Common myeloid progenitor, CD34-positive (primary cell): ENCODE measurements around the gene NPPA.

ENCODE experiments used
- CTCF ChIA-PET: fragments of 350-600 bp; sonication (Branson Sonifier 250); formaldehyde crosslinking; loops from one replicate; lab custom pipeline; 2021; ENCODE audit warnings: antibody characterized with exemption; lab: Charles Lee
- POLR2A ChIA-PET: fragments of 350-600 bp; sonication (Branson Sonifier 250); formaldehyde crosslinking; loops from one replicate; lab custom pipeline; 2021; ENCODE audit warnings: antibody characterized with exemption; lab: Charles Lee
- DNase-seq, 3 donors: peaks; one replicate each; pipeline versions ENCODE4 v3.0.0 to v3.0.0-alpha.2; 2013
- H3K27ac ChIP-seq, 2 experiments: 1 replicate in 1 of 2; 2 replicates in 1 of 2; pipeline ENCODE4 v1.7.0; 2013; ENCODE audit warnings: inconsistent platforms in 2 of 2, low read length in 2 of 2, mild to moderate bottlenecking in 2 of 2, low read depth in 1 of 2, moderate library complexity in 1 of 2; ENCODE audit not compliant: severe bottlenecking in 2 of 2, insufficient read depth in 1 of 2, poor library complexity in 1 of 2
- H3K27me3 ChIP-seq, 5 experiments: replicated peaks in 2 of 5; 1 replicate in 3 of 5; 2 replicates in 2 of 5; pipeline versions ENCODE4 v1.6.1 to v1.7.0; 2013; ENCODE audit warnings: low read length in 4 of 5, mild to moderate bottlenecking in 2 of 5, moderate library complexity in 2 of 5, inconsistent platforms in 1 of 5; ENCODE audit not compliant: insufficient read depth in 5 of 5, control insufficient read depth in 4 of 5
- H3K36me3 ChIP-seq, 4 experiments: 1 replicate in 2 of 4; 2 replicates in 2 of 4; pipeline versions ENCODE4 v1.6.1 to v1.7.0; 2013; ENCODE audit warnings: low read length in 3 of 4, control low read depth in 1 of 4, mild to moderate bottlenecking in 1 of 4; ENCODE audit not compliant: control insufficient read depth in 4 of 4, insufficient read depth in 4 of 4
- H3K4me1 ChIP-seq, 4 experiments: 1 replicate in 3 of 4; 2 replicates in 1 of 4; pipeline versions ENCODE4 v1.6.1 to v1.7.1; 2013; ENCODE audit warnings: low read length in 3 of 4, mild to moderate bottlenecking in 3 of 4, control low read depth in 1 of 4, inconsistent platforms in 1 of 4, moderate library complexity in 1 of 4; ENCODE audit not compliant: control insufficient read depth in 4 of 4, insufficient read depth in 4 of 4; ENCODE audit errors: control extremely low read depth in 1 of 4
- H3K4me3 ChIP-seq, 7 experiments: 1 replicate in 4 of 7; 2 replicates in 3 of 7; pipeline versions ENCODE4 v1.5.1 to v1.7.0; 2013; ENCODE audit warnings: mild to moderate bottlenecking in 7 of 7, low read length in 6 of 7, moderate library complexity in 6 of 7, inconsistent platforms in 2 of 7, low read depth in 2 of 7, control low read depth in 1 of 7; ENCODE audit not compliant: insufficient read depth in 4 of 7, control insufficient read depth in 1 of 7; ENCODE audit errors: extremely low read depth in 1 of 7
- H3K9me3 ChIP-seq, 5 experiments: 1 replicate in 4 of 5; 2 replicates in 1 of 5; pipeline versions ENCODE4 v1.6.1 to v1.7.1; 2013; ENCODE audit warnings: low read length in 4 of 5, mild to moderate bottlenecking in 2 of 5, inconsistent platforms in 1 of 5, low read depth in 1 of 5, moderate library complexity in 1 of 5; ENCODE audit not compliant: control insufficient read depth in 4 of 5, insufficient read depth in 2 of 5; ENCODE audit errors: control extremely low read depth in 1 of 5
- WGBS: methylation state at CpG from one replicate; pipeline ENCODE4 v1.1.5; 2013; ENCODE audit not compliant: insufficient coverage; 5-methylcytosine and 5-hydroxymethylcytosine counted together

NPPA gene

GRCh38 chr1:11848373-11848700 lies 754 bp upstream of the NPPA start:
- H3K27me3 ChIP-seq = peaks cover 0 to 2% (median 0%) of the 10 kb centered on the region in 5 experiments
- no peak overlapping the region for H3K27ac ChIP-seq
- H3K9me3 ChIP-seq = no peaks in the 10 kb centered on the region
- ChIA-PET POLR2A (interaction anchor here (0.8 kb wide), 1 partner anchor 39 kb away, joined by 3 read pairs; no protein-coding TSS in a partner anchor), CTCF (interaction anchor here (0.8 kb wide), 1 partner anchor 10 kb away, joined by 3 read pairs; no protein-coding TSS in a partner anchor)
- H3K4me3 ChIP-seq = no peak overlapping the region
- 99% methylated on average over 7 of the region's 9 CpGs for WGBS
- H3K36me3 ChIP-seq = peaks cover 0 to 43% (median 2%) of the 10 kb centered on the region in 4 experiments
- no peak for DNase-seq
- peaks cover 2 to 18% (median 12%) of the 10 kb centered on the region in 4 experiments for H3K4me1 ChIP-seq

- ChIA-PET POLR2A (no interaction called here), CTCF (interaction anchor here (2.7 kb wide), 1 partner anchor 47 kb away, joined by 10 read pairs; no protein-coding TSS in a partner anchor)
- peak; percentile 14 to 50 (median 43) for DNase-seq
- H3K4me3 ChIP-seq = no peak overlapping the region
- peaks cover 8 to 44% (median 33%) of the 10 kb centered on the region in 4 experiments for H3K4me1 ChIP-seq
- peaks cover 0 to 63% (median 4%) of the 10 kb centered on the region in 4 experiments for H3K36me3 ChIP-seq
- H3K9me3 ChIP-seq = no peaks in the 10 kb centered on the region
- WGBS = 100% methylated on average over 3 of the region's 5 CpGs
- H3K27ac ChIP-seq = no peak overlapping the region
- H3K27me3 ChIP-seq = no peaks in the 10 kb centered on the region
These were observed 1.8 kb downstream of the NPPA start for GRCh38 chr1:11845641-11846335.

- 0% methylated on average over 12 of the region's 19 CpGs for WGBS
- H3K27ac ChIP-seq = peak overlapping the region in 1 of 2 experiments; percentile 44
- peaks cover 5 to 83% (median 31%) of the 10 kb centered on the region in 4 experiments for H3K36me3 ChIP-seq
- peak overlapping the region in 4 of 7 experiments; percentile 2 to 43 (median 18) for H3K4me3 ChIP-seq
- H3K9me3 ChIP-seq = no peaks in the 10 kb centered on the region
- ChIA-PET CTCF (interaction anchor here (0.8 to 10.1 kb wide), 4 partner anchors 13 to 51 kb away, joined by 3 to 97 read pairs (median 4); no protein-coding TSS in a partner anchor), POLR2A (interaction anchor here (2.3 to 6.3 kb wide), 2 partner anchors 66 to 68 kb away, joined by 8 to 41 read pairs; no protein-coding TSS in a partner anchor)
- H3K4me1 ChIP-seq = peaks cover 8 to 41% (median 37%) of the 10 kb centered on the region in 4 experiments
- DNase-seq = peak; percentile 90 to 97 (median 96)
- H3K27me3 ChIP-seq = no peaks in the 10 kb centered on the region
These were observed 5.2 kb downstream of the NPPA start for GRCh38 chr1:11842154-11843041.

GRCh38 chr1:11841245-11842153 lies 6.1 kb downstream of the NPPA start:
- CTCF ChIA-PET = interaction anchor here (0.9 to 10.1 kb wide), 6 partner anchors 10 to 141 kb away, joined by 3 to 97 read pairs (median 5); no protein-coding TSS in a partner anchor
- WGBS = 50% methylated on average over 16 of the region's 17 CpGs
- H3K36me3 ChIP-seq = peaks cover 5 to 86% (median 39%) of the 10 kb centered on the region in 4 experiments
- peak overlapping the region in 1 of 2 experiments; percentile 44 for H3K27ac ChIP-seq
- POLR2A ChIA-PET = interaction anchor here (2.3 to 6.3 kb wide), 2 partner anchors 66 to 68 kb away, joined by 8 to 41 read pairs; no protein-coding TSS in a partner anchor
- no peaks in the 10 kb centered on the region for H3K9me3 ChIP-seq
- no peaks in the 10 kb centered on the region for H3K27me3 ChIP-seq
- peaks cover 8 to 41% (median 37%) of the 10 kb centered on the region in 4 experiments for H3K4me1 ChIP-seq
- H3K4me3 ChIP-seq = peak overlapping the region in 3 of 7 experiments; percentile 2 to 43 (median 16)
- peak; percentile 53 to 76 (median 58) for DNase-seq

- ChIA-PET CTCF (interaction anchor here (0.6 to 10.1 kb wide), 16 partner anchors 9 to 143 kb away, joined by 3 to 97 read pairs (median 4); partner anchors contain the start of gene MFN2), POLR2A (interaction anchor here (6.3 kb wide), 1 partner anchor 68 kb away, joined by 41 read pairs; no protein-coding TSS in a partner anchor)
- Histone ChIP-seq H3K4me3 (no peak overlapping the region), H3K9me3 (no peaks in the 10 kb centered on the region), H3K4me1 (peaks cover 8 to 41% (median 37%) of the 10 kb centered on the region in 4 experiments), H3K27ac (no peak overlapping the region), H3K36me3 (peaks cover 5 to 91% (median 51%) of the 10 kb centered on the region in 4 experiments), H3K27me3 (no peaks in the 10 kb centered on the region)
- no peak for DNase-seq
- 92% methylated on average over 12 of the region's 20 CpGs for WGBS
These were observed 7.6 kb downstream of the NPPA start for GRCh38 chr1:11839727-11840705.
